ENCODE results near the gene NT5DC1.
"Not testable (repeated sequence)": the region's sequence is repeated elsewhere in the genome, so short reads cannot be mapped to it uniquely, and the experiment has no call there.

The NT5DC1 gene

GRCh38 chr6:116094041-116094440, 6.6 kb upstream of the NT5DC1 start:
- no peak for DNase-seq

- not testable (repeated sequence) for DNase-seq
Measured at GRCh38 chr6:116096048-116096759, 4.4 kb upstream of the NT5DC1 start.

- no peak for DNase-seq
Measured at GRCh38 chr6:116096979-116097816, 3.5 kb upstream of the NT5DC1 start.

- DNase-seq, result no peak
Measured at GRCh38 chr6:116099036-116099435, 1.6 kb upstream of the NT5DC1 start.

- no peak for DNase-seq
Measured at GRCh38 chr6:116101302-116101718, 657 bp downstream of the NT5DC1 start.

- DNase-seq, result no peak
Measured at GRCh38 chr6:116101790-116102189, 1.1 kb downstream of the NT5DC1 start.

GRCh38 chr6:116102873-116103272, 2.2 kb downstream of the NT5DC1 start:
- DNase-seq, result no peak

GRCh38 chr6:116104636-116105035, 4.0 kb downstream of the NT5DC1 start:
- DNase-seq, result no peak

- DNase-seq, result no peak
Measured at GRCh38 chr6:116105247-116105646, 4.6 kb downstream of the NT5DC1 start.

GRCh38 chr6:116106146-116106545, 5.5 kb downstream of the NT5DC1 start:
- no peak for DNase-seq

- no peak for DNase-seq
Measured at GRCh38 chr6:116108836-116109235, 8.2 kb downstream of the NT5DC1 start.

- DNase-seq, result no peak
Measured at GRCh38 chr6:116111552-116112528, 11.2 kb downstream of the NT5DC1 start.

GRCh38 chr6:116113386-116113785, 12.7 kb downstream of the NT5DC1 start:
- DNase-seq, result no peak

- no peak for DNase-seq
Measured at GRCh38 chr6:116115781-116116180, 15.1 kb downstream of the NT5DC1 start.

GRCh38 chr6:116118608-116119007, 18.0 kb downstream of the NT5DC1 start:
- no peak for DNase-seq

- DNase-seq, result no peak
Measured at GRCh38 chr6:116120430-116120829, 19.8 kb downstream of the NT5DC1 start.

- DNase-seq, result no peak
Measured at GRCh38 chr6:116126032-116126431, 25.4 kb downstream of the NT5DC1 start, which contains the start of gene COL10A1. Gene COL10A1 (minus strand): TSS chr6:116126132. CDS start chr6:116125492, 640 bp downstream.

- no peak for DNase-seq
Measured at GRCh38 chr6:116127771-116128493, 27.3 kb downstream of the NT5DC1 start.

- DNase-seq, result no peak
Measured at GRCh38 chr6:116133453-116133852, 32.8 kb downstream of the NT5DC1 start.

GRCh38 chr6:116136373-116136772, 35.7 kb downstream of the NT5DC1 start:
- DNase-seq, result no peak

GRCh38 chr6:116136933-116137340, 36.3 kb downstream of the NT5DC1 start:
- no peak for DNase-seq

GRCh38 chr6:116139917-116140316, 39.3 kb downstream of the NT5DC1 start:
- no peak for DNase-seq
